NCI-H2081 treated with DMSO at 0.1 percent for 48 hours (cell line): Measurements from ENCODE around the gene KLK7.

ENCODE experiments used
- DNase-seq: peaks from one replicate; lab custom pipeline; 2025; lab: John Stamatoyannopoulos, UW

Gene KLK7

DNA sequence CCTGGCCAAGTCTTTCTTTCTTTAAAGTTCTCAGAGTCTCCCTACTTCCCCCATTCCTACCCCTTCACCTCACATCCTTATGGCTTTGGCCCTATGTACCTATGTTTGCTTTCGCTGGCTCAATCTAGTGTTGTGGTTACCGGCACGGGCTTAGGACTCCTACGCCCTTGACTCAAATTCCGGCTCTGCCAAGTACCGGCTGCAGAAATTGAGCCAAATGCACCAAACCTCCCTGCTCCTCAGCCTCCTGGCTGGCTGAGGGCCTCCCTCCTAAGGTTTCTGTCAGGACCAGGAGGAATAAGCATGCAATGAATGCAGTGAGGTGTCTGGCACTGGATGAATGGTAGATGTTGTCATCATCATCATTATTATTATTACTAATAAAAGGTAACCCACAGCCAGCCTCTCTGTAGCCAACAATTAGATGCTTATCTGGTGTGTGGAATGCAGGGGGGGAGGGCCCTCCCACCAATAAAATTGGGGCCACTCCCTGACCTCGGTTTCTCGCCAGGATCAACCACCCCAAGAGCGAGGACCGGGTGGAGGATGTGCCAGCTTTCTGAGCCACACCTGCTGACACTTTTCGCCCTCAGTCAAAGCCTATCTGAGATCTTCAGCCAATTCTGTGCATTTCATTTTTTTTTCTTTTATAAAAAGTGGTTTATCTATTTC, 51.6 kb downstream of the KLK7 start:
- no peak for DNase-seq

DNA sequence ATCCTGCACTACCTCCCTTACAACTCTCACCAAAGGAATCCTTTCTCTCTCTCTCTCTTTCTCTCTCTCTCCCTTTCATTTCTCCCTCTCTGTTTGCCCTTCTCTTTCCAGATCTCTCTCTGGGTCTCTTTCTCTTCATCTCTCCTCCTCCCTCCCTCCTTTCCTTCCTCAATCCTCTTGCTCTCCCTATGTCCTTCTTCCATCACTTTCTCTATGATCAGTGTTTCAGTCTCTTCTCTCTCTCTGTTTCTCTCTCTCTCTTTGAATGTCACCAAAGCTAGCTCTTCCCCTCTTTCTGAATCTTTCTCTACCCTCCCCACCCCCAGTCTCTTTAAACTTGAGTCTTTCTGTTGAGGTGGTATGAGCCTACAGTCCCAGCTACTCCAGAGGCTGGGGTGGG, 52.7 kb downstream of the KLK7 start:
- DNase-seq, result no peak

DNA sequence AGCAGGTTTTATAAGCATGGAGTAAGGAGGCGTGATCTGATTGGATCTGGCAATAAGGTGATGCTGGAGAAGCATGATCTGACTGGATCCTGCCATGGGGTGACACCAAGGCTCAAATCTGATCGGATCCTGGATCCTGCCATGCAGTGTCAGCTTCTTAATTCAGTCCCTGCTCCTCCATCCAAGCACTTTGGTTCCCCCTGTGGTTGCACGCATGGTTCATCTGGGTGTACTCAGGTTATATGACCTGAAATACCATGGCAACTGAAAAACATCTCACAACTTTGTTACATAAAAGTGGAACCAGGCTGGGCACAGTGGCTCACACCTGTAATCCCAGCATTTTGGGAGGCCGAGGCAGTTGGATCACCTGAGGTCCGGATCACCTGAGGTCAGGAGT, 54.9 kb downstream of the KLK7 start:
- DNase-seq, result no peak
